NOMO-1 (cell line): ENCODE data around the gene ING5.
"Not testable (repeated sequence)": the region's sequence is repeated elsewhere in the genome, so short reads cannot be mapped to it uniquely, and the experiment has no call there.

ENCODE experiments used
- DNase-seq, 2 experiments: peaks; one replicate each; lab custom pipeline; 2025; ENCODE audit not compliant: unreplicated experiment in 2 of 2; lab: John Stamatoyannopoulos, UW

Gene ING5

GRCh38 chr2:241755777-241756176 is 53.9 kb downstream of the ING5 start:
- no peak for DNase-seq

DNA sequence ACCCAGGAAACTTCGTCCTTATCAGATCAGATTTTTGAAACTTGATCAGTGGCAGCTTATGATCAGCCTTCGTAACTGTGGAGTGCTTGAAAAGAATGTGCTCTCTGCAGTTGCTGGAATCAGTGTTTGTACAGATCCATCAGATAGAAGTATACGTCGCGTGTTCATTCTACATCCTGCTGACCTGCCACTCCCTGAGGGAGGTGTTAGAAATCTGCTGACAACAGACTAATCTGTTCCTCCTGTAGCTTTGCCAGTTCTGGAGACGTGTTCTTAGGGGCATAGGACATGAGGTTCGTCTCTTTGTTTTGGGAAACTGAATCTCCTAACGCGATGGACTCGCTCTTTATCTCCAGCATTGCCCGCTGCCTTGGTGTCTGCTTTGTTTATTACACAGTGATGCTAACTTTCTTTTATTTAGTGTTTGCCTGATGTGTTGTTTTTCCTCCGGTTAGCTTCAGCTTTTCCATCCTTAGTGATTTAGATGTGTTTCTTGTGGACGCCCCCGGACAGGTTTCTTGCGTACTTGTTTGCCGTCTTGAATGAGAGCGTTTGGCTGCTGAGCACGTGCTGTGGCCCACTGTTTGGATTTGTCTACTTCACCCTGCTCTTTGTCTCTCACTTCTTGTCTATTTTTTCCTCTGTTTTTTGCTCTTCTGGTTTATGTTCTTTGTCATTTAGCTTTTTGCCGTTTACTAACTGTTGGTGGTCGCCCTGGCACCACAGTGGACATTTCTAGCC is 57.4 kb downstream of the ING5 start:
- DNase-seq: no peak

DNA sequence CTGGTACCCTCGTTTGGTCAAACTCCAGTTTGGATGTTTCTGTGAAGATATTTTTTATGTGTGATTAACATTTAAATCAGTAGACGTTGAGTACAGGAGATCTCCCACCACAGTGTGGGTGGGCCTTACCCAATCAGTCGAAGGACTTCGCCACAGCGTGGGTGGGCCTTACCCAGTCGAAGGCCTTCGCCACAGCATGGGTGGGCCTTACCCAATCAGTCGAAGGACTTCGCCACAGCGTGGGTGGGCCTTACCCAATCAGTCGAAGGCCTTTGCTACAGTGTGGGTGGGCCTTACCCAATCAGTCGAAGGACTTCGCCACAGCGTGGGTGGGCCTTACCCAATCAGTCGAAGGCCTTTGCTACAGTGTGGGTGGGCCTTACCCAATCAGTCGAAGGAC is 58.1 kb downstream of the ING5 start:
- DNase-seq: not testable (repeated sequence)

GRCh38 chr2:241760301-241760771 is 58.5 kb downstream of the ING5 start:
- no peak for DNase-seq

- no peak for DNase-seq
These were observed 60.6 kb downstream of the ING5 start for GRCh38 chr2:241762321-241762932.

DNA sequence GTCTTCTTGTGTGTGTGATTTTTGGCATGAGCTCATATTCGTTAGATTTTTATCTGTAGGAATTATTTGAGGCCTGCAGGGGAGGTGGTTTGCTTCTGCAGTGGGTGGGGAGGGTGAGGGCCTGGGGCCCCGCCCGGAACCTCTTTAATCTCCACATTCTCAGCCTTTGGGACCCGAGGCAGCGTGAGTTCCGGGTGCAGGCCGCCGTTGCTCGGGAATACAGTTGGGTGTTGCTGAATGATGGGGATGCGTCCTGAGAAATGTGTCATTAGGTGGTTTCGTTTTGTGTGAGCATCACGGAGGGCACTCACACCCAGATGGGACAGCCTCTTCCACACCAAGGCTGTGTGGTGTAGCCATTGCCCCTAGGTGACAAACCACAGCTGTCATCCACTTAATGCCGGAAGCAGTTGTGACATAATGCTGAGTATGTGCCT is 61.1 kb downstream of the ING5 start:
- peak; percentile 43 to 52 for DNase-seq

DNA sequence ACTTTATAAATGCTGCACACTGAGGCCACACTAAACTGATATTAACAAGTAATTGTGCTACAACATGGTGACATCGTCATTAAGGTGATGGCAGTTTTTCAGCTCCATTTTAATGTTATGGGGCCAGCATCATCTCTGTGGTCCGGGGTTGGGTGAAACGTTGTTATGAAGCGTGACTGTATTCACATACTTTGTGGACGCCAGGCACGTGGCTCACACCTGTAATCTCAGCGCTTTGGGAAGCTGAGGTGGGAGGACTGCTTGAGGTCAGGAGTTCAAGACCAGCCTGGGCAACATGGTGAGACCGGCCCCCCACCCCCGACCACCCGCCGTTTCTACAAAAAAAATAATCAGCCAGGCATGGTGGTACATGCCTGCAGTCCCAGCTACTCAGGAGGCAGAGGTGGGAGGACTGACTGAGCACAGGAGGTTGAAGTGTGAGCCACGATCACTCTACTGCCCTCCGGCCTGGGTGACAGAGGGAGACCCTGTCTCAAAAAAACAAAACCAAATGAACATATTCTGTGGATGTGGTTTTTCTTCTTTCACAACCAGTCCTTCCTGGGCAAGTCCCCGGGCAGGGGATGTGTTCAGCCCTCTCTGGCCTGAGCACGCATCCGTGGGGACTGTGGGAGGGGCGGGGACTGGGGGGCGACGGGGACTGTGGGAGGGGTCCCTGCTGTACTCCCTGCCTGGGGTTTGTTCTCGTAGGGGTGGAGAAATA is 61.9 kb downstream of the ING5 start:
- DNase-seq: no peak

GRCh38 chr2:241764275-241765241 is 62.7 kb downstream of the ING5 start:
- no peak for DNase-seq

GRCh38 chr2:241767464-241768250 is 65.8 kb downstream of the ING5 start:
- DNase-seq: no peak

- no peak for DNase-seq
These were observed 66.4 kb downstream of the ING5 start for GRCh38 chr2:241768251-241768711.

DNA sequence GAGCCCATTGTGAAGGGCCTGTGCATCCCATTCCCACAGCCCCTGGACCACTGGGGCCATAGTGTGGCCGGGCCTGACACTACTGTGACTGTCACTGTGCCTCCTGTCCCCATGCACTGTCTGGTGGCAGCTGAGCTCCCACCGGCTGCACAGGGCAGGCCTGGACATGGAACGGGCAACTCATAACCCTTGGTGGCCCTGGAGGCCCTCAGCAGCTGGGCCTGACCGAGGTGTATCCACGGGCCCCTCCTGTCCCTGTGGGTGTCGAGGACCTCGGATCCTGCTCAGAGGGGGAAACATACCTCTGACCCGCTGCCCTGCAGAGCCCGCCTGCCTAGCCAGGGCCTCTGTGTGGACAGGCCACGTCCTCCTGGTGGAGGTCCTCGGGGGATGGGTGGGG is 67.0 kb downstream of the ING5 start:
- DNase-seq: no peak

- no peak for DNase-seq
These were observed 68.0 kb downstream of the ING5 start for GRCh38 chr2:241769819-241770184.

DNA sequence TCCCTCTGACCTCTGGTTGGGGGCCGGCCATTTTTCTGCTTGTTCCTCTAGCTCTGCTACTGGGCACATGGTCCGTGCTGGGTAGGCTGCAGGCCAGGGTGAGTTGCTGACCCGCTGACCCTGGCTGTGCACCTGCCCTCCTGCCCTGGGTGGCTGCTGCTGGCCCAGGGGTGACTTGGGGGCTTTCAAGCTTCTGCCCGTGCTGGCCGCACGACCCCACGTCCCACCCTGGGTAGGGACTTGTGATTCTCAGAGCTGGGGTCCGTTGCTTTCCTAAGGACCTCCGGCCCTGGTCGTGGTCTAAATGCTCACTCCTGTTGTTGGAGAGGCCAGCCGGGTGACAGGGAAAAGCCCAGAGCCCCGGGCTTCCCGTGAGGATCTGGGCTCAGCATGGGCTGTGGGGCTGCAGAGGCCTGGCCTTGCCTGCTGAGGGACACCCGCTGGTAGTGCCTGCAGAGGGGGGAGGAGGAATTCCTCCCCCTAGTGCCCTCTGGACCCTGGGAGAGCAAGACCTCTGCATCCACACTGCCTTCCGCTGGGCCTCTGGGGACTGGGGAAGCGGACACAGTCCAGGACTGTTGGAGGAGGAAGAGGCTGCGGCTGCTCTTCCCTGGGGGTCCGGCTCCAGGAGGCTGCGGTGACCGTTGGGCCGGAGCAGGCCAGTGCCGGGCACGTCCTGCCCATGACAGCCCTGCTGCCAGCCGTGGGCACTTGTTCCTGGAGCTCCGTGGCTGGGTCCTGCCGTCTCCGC is 68.5 kb downstream of the ING5 start:
- DNase-seq: no peak

- DNase-seq: no peak
These were observed 69.1 kb downstream of the ING5 start for GRCh38 chr2:241770936-241771285.

GRCh38 chr2:241771286-241772062 is 69.6 kb downstream of the ING5 start:
- peak; percentile 67 to 80 for DNase-seq

- DNase-seq: peak in 1 of 2 experiments; percentile 59
These were observed 70.2 kb downstream of the ING5 start for GRCh38 chr2:241772063-241772499.

GRCh38 chr2:241773511-241774418 is 71.9 kb downstream of the ING5 start:
- no peak for DNase-seq
